D721Med (cell line): ENCODE data around the gene PRSS21.

Experiments used
- DNase-seq: peaks from one replicate; pipeline ENCODE4 v3.0.0; 2011; ENCODE audit warnings: low spot score; ENCODE audit not compliant: insufficient read length
- FAIRE-seq: peaks from 2 replicates; lab custom pipeline; 2011; peaks lifted over from hg19 to GRCh38; lab: Jason Lieb, UNC
- TF ChIP-seq, protein P1 (sequence below): IDR thresholded peaks from 2 replicates; pipeline ENCODE4 v1.5.1; 2012; ENCODE audit warnings: mild to moderate bottlenecking, control low read depth; ENCODE audit not compliant: insufficient read depth; ENCODE audit errors: missing control alignments

The PRSS21 gene

DNA sequence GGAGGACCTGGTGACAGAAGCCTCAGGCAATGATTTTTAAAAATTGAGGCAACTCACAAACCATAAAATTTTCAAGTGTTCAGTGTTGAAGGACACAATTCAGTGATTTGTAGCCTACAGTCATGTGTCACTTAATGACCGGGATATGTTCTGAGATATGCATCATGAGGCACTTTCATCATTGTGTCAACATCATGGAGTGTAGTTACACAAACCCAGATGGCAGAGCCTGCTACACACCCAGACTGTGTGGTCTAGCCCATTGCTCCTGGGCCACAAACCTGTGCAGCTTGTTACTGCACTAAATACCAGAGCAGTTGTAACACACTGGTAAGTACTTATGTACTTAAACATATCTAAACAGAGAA lies 17.2 kb upstream of the PRSS21 start:
- TF ChIP-seq, protein P1, sequence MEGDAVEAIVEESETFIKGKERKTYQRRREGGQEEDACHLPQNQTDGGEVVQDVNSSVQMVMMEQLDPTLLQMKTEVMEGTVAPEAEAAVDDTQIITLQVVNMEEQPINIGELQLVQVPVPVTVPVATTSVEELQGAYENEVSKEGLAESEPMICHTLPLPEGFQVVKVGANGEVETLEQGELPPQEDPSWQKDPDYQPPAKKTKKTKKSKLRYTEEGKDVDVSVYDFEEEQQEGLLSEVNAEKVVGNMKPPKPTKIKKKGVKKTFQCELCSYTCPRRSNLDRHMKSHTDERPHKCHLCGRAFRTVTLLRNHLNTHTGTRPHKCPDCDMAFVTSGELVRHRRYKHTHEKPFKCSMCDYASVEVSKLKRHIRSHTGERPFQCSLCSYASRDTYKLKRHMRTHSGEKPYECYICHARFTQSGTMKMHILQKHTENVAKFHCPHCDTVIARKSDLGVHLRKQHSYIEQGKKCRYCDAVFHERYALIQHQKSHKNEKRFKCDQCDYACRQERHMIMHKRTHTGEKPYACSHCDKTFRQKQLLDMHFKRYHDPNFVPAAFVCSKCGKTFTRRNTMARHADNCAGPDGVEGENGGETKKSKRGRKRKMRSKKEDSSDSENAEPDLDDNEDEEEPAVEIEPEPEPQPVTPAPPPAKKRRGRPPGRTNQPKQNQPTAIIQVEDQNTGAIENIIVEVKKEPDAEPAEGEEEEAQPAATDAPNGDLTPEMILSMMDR, result no peak
- DNase-seq, result no peak
- FAIRE-seq, result no peak

DNA sequence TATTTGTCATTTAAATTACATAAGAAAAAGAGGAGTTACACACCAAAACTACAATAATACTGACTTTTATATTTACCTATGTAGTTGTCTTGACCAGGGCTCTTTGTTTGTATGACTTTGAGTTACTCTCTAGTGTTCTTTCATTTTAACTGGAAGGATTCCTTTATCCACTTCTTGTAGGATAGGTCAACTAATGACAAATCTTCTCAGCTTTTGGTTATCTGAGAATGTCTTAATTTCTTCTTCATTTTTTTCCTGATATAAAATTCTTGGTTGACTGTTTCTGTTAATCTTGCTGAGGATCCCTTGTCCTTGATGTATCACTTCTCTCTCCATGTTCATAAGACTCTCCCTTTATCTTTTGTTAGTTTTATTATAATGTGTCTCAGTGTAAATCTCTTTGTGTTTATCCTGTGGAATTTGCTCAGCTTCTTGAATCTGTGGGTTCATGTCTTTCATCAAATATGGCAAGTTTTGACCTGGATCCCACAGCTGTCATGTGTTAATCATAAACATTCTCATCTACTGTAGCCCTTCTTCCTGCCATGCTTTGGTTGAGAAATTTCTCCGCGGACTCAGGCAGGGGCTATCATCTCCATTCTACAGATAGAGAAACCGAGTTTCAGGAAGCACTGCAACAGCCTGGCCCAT lies 13.4 kb upstream of the PRSS21 start:
- DNase-seq, result no peak
- no peak for FAIRE-seq
- TF ChIP-seq, protein P1, result no peak

DNA sequence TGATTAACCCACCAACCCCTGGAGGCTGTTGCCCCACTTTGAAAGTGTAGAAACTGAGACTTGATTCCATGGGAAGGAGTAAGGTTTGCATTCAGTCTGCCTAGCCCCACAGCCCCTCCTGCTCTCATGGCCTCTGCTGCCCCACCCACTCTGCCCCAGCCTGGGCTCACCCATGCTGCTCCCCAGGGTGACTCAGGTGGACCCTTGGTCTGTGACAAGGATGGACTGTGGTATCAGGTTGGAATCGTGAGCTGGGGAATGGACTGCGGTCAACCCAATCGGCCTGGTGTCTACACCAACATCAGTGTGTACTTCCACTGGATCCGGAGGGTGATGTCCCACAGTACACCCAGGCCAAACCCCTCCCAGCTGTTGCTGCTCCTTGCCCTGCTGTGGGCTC lies 12.3 kb upstream of the PRSS21 start:
- TF ChIP-seq, protein P1, result no peak
- no peak for DNase-seq
- FAIRE-seq, result no peak

DNA sequence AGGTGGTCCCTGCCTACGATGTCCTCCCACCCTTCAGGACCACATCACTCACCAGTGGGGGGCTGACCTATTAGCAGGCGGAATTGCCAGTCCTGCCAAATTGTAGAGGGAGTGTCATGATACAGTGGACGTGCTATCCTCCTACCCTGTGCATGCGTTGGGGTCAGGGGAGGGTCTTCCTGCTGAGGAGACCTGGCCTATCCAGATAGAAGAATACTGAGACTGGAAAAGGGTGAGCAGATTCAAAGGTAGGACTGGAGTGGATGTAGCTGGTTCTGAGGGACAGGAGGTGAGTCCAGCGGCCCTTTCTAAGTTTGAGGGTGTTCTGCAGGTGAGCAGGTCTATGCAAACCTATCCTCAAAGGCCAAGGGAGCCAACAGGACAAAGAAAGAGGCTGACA lies 10.8 kb upstream of the PRSS21 start:
- TF ChIP-seq, protein P1, result no peak
- DNase-seq (no peak), FAIRE-seq (no peak)

DNA sequence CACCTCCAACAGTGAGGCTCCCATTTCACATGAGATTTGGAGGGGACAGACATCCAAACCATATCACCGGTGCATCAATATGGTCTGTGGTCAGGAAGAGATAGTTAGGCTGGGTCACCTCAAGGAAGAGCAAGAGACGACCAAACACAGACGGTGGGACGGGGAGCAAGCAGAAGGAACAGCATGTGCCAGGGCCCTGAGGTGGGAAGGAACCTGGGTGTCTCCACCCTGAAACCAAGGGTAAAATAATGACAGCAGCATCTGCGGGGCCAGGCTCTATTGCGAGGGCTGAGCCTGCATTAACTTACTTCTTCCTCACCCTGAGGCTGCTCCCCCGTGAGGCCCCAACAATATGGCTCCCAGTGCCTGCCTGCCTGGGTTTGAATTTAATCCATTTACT lies 8.9 kb upstream of the PRSS21 start:
- no peak for DNase-seq
- FAIRE-seq, result no peak
- TF ChIP-seq, protein P1, result no peak

DNA sequence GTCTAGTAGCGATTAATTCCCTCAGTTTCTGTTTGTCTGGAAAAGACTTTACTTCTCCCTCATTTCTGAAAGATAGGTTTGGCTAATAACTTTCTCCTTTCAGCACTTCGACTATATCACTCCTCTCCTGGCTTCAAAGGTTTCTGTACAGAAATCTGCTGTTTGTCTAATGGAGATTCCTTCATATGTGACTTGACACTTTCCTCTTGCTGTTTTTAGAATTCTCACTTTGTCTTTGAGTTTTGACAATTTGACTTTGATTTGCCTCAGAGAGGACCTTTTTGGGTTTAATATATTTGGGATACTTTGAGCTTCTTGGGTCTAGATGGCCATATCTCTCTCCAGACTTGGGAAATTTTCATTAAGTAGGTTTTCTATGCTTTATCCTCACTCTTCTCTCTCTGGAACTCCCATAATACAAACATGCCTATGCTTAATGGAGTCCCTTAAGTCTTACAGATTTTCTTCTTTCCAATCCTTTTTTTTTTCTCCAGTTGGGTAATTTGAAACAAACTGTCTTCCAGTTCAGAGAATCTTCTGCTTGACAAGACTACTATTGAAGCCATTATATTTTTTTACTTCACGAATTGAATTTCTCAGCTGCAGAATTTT lies 7.8 kb upstream of the PRSS21 start:
- TF ChIP-seq, protein P1, result no peak
- no peak for FAIRE-seq

DNA sequence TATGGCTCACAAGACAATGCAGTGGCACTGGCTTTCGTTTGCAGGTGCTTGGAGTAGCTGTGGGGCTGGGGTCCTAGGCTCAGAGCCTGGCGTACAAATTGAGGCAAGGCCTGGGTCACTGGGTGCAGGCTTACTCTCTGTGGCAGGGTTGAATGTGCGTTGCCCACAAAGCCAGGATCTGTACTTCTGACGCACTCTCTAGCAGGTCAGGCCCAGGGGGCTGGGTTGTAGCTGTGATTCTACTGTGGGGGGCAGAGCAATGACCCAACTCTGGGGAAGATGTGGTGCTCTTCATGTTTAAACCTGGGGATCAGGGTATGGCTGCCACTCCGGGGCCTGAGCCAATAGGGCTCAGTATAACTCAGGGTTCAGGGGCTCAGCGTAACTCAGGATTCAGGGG lies 6.4 kb upstream of the PRSS21 start:
- FAIRE-seq (no peak), DNase-seq (no peak)
- TF ChIP-seq, protein P1, result no peak

More for the DNA sequence above, 7.8 kb upstream of the PRSS21 start:
- DNase-seq, result no peak
